Measurements from ENCODE around the gene RNF207. TPM values are rescaled to one million over a fixed set of nuclear protein-coding genes. Genes with fewer than 3 reads are reported as not detected.

The RNF207 gene
- total and polyA plus RNA-seq, 10 of the 15 experiments (the other 5 are each of a cell fraction or from before 2014, with no cell fraction given) = 1.7 to 36.4 (median 13.1) TPM

DNA sequence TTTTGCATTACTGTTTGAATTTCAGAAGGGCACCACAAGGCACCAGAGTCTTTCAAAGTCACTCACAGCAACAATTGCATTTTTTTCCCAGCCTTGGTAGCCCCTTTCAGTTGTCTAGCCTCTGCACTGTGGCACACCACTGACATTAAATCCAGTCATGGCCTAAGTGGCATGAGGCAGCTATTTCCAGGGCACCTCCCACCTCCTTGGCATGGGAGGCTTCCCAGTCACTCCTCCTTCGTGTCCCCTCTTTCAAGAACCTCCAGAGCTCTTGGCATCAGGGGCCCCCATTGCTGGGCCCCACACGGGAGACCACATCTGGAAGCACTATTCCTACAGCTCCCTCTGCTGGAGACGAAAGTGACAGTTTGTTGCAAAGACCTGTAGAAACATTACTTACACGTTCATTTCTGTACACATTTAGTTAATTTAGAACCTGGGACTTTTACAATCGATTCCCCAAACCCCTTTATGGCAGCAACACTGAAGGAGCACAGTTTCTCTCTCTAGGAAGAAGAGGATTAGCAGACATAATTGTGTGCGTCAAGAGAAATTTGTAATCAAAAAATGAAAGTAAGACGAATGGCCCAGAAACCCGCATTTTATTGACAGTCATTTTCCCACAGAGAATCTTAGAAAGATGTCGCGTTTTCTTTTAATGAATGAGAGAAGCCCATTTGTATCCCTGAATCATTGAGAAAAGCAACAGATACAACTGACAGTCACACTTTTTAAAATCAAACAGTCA is 20.1 kb upstream of the RNF207 start (continued):
- TF ChIP-seq ZBTB4 (CRISPR knock-in tag; IDR thresholded peaks at IDR 0.05) (no peak), TCF7 (IDR thresholded peaks at IDR 0.05; ENCODE audit: borderline replicate concordance) (no peak), SIN3A (IDR thresholded peaks at IDR 0.05; ENCODE audit: low read depth, low read length) (no peak), IRF5 (IDR thresholded peaks at IDR 0.05; ENCODE audit: borderline replicate concordance) (no peak), ZNF24 (IDR thresholded peaks at IDR 0.05) (no peak), MEF2B (IDR thresholded peaks at IDR 0.05; ENCODE audit: partially characterized antibody, poor library complexity, severe bottlenecking) (no peak), SRF (IDR thresholded peaks at IDR 0.05; ENCODE audit: low read depth in 2 of 2, low read length in 2 of 2) (no peak), MEF2A (IDR thresholded peaks at IDR 0.05; ENCODE audit: insufficient read depth, low read depth, low read length) (no peak), IRF3 (IDR thresholded peaks at IDR 0.05) (no peak), ATF3 (IDR thresholded peaks at IDR 0.05; ENCODE audit: borderline replicate concordance, extremely low read depth, low read depth, low read length) (no peak), BRCA1 (IDR thresholded peaks at IDR 0.05; ENCODE audit: low read depth, low read length) (no peak), ZBED1 (IDR thresholded peaks at IDR 0.05; ENCODE audit: borderline replicate concordance) (no peak), NR2C1 (IDR thresholded peaks at IDR 0.05) (no peak), TARDBP (IDR thresholded peaks at IDR 0.05; ENCODE audit: borderline replicate concordance) (no peak), PAX8 (IDR thresholded peaks at IDR 0.05) (no peak), MTA2 (IDR thresholded peaks at IDR 0.05; ENCODE audit: low read depth) (no peak)
- TF ChIP-seq, protein P1, sequence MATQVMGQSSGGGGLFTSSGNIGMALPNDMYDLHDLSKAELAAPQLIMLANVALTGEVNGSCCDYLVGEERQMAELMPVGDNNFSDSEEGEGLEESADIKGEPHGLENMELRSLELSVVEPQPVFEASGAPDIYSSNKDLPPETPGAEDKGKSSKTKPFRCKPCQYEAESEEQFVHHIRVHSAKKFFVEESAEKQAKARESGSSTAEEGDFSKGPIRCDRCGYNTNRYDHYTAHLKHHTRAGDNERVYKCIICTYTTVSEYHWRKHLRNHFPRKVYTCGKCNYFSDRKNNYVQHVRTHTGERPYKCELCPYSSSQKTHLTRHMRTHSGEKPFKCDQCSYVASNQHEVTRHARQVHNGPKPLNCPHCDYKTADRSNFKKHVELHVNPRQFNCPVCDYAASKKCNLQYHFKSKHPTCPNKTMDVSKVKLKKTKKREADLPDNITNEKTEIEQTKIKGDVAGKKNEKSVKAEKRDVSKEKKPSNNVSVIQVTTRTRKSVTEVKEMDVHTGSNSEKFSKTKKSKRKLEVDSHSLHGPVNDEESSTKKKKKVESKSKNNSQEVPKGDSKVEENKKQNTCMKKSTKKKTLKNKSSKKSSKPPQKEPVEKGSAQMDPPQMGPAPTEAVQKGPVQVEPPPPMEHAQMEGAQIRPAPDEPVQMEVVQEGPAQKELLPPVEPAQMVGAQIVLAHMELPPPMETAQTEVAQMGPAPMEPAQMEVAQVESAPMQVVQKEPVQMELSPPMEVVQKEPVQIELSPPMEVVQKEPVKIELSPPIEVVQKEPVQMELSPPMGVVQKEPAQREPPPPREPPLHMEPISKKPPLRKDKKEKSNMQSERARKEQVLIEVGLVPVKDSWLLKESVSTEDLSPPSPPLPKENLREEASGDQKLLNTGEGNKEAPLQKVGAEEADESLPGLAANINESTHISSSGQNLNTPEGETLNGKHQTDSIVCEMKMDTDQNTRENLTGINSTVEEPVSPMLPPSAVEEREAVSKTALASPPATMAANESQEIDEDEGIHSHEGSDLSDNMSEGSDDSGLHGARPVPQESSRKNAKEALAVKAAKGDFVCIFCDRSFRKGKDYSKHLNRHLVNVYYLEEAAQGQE (IDR thresholded peaks at IDR 0.05; ENCODE audit: low read depth, low read length) = no peak

Data from GM12878 (cell line).